ENCODE data around the gene EI24. TPM values are rescaled to one million over a fixed set of nuclear protein-coding genes. Genes with fewer than 3 reads are reported as not detected.
A peak's percentile ranks its signal among the peaks of the same experiment; 100 is the strongest.

Gene EI24
- total and polyA plus RNA-seq, 4 donors, result 64.9 to 288 (median 203) TPM

- no peak for TF ChIP-seq ATF3 (IDR thresholded peaks at IDR 0.05)
- no peak for TF ChIP-seq TAF1 (conservative IDR thresholded peaks at IDR 0.05)
- TF ChIP-seq HNF4G (IDR thresholded peaks at IDR 0.05), result no peak
- TF ChIP-seq FOXA2 (IDR thresholded peaks at IDR 0.05), result peak; percentile 33
- peak; percentile 11 for TF ChIP-seq SP1 (IDR thresholded peaks at IDR 0.05)
- peak; percentile 92 for TF ChIP-seq YY1 (IDR thresholded peaks at IDR 0.05)
- TF ChIP-seq ZBTB33 (IDR thresholded peaks at IDR 0.05), result no peak
- no peak for TF ChIP-seq CTCF (IDR thresholded peaks at IDR 0.05; ENCODE audit: low read depth, low read length, missing input control)
- TF ChIP-seq HNF4A (conservative IDR thresholded peaks at IDR 0.05), result no peak
- TF ChIP-seq GABPA (IDR thresholded peaks at IDR 0.05 in 1 of 2, conservative IDR thresholded peaks at IDR 0.05 in 1 of 2), result peak in 1 of 2 donors; percentile 71
- TF ChIP-seq EGR1 (IDR thresholded peaks at IDR 0.05; ENCODE audit: low read depth in 2 of 2), result no peak
- peak; percentile 22 to 35 for TF ChIP-seq RAD21 (IDR thresholded peaks at IDR 0.05)
- peak; percentile 57 for TF ChIP-seq FOXA1 (IDR thresholded peaks at IDR 0.05)
- no peak for TF ChIP-seq MAX (IDR thresholded peaks at IDR 0.05)
- no peak for TF ChIP-seq RXRA (IDR thresholded peaks at IDR 0.05)
- peak; percentile 66 for TF ChIP-seq REST (IDR thresholded peaks at IDR 0.05)
- no peak for TF ChIP-seq JUND (IDR thresholded peaks at IDR 0.05)
- TF ChIP-seq NR2F2 (IDR thresholded peaks at IDR 0.05), result no peak
- peak; percentile 93 for DNase-seq (ENCODE audit: low spot score)
- Histone ChIP-seq H3K9ac (ENCODE audit: low read depth in 1 of 2, low read length in 2 of 2) (peak overlapping the region; percentile 53 to 84), H3K36me3 (ENCODE audit: control insufficient read depth in 4 of 4, insufficient read depth in 3 of 4, low read depth in 1 of 4, low read length in 3 of 4) (peaks cover 5 to 13% (median 11%) of the 10 kb centered on the region in 4 donors), H3K4me1 (ENCODE audit: control insufficient read depth in 4 of 4, insufficient read depth in 4 of 4, low read length in 3 of 4) (peaks cover 3 to 20% (median 15%) of the 10 kb centered on the region in 4 donors), H3K4me3 (ENCODE audit: low read depth in 1 of 3, low read length in 3 of 3) (peak overlapping the region; percentile 51 to 82 (median 75)), H3K27me3 (ENCODE audit: control insufficient read depth in 4 of 4, insufficient read depth in 4 of 4, low read length in 3 of 4) (no peaks in the 10 kb centered on the region), H3K9me3 (ENCODE audit: control insufficient read depth in 4 of 4, low read length in 3 of 4) (no peaks in the 10 kb centered on the region), H3K27ac (ENCODE audit: low read depth in 1 of 2, low read length in 2 of 2) (peak overlapping the region; percentile 93 to 95)
- 1% methylated on average over 51 of the region's 51 CpGs for WGBS
These were observed 56.5 kb downstream of the EI24 start for GRCh38 chr11:125625630-125626287.

All from liver (tissue), 9 donors.